ENCODE results near the gene KLF8. TPM values are rescaled to one million over a fixed set of nuclear protein-coding genes. Genes with fewer than 3 reads are reported as not detected.

The KLF8 gene
- total and polyA plus RNA-seq, 9 donors, result 9.5 to 25.1 (median 13.6) TPM

DNA sequence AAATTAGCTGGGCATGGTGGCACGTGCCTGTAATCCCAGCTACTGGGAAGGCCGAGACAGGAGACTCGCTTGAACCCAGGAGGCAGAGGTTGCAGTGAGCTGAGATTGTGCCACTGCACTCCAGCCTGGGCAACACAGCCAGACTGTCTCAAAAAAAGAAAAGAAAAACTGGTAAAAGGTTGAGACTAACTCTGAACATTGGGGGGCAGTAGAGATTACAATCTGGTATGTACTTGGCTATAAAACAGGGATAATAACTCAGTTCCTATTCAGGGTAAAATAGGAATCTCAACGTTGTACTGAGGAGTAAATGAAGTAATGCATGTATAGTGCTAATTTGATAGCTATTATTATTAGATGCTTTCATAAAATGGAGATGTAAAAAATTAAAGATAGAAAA, 12.5 kb upstream of the KLF8 start:
- Histone ChIP-seq H3K4me1 (ENCODE audit: insufficient read depth) (no peaks in the 10 kb centered on the region), H3K9me3 (no peaks in the 10 kb centered on the region), H3K4me3 (no peak overlapping the region), H3K27me3 (no peaks in the 10 kb centered on the region), H3K27ac (peak overlapping the region in 1 of 2 donors; percentile 32), H3K36me3 (no peaks in the 10 kb centered on the region)
- intact Hi-C loops (cut with DNase I), result no loop called here
- WGBS, 3 donors, result 32 to 56% (median 47%) methylated on average over 4 of the region's 4 CpGs
- TF ChIP-seq, protein P1, sequence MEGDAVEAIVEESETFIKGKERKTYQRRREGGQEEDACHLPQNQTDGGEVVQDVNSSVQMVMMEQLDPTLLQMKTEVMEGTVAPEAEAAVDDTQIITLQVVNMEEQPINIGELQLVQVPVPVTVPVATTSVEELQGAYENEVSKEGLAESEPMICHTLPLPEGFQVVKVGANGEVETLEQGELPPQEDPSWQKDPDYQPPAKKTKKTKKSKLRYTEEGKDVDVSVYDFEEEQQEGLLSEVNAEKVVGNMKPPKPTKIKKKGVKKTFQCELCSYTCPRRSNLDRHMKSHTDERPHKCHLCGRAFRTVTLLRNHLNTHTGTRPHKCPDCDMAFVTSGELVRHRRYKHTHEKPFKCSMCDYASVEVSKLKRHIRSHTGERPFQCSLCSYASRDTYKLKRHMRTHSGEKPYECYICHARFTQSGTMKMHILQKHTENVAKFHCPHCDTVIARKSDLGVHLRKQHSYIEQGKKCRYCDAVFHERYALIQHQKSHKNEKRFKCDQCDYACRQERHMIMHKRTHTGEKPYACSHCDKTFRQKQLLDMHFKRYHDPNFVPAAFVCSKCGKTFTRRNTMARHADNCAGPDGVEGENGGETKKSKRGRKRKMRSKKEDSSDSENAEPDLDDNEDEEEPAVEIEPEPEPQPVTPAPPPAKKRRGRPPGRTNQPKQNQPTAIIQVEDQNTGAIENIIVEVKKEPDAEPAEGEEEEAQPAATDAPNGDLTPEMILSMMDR (IDR thresholded peaks at IDR 0.05), result no peak
- TF ChIP-seq POLR2A (IDR thresholded peaks at IDR 0.05) (no peak), EP300 (IDR thresholded peaks at IDR 0.05) (no peak)
- no peak for DNase-seq

DNA sequence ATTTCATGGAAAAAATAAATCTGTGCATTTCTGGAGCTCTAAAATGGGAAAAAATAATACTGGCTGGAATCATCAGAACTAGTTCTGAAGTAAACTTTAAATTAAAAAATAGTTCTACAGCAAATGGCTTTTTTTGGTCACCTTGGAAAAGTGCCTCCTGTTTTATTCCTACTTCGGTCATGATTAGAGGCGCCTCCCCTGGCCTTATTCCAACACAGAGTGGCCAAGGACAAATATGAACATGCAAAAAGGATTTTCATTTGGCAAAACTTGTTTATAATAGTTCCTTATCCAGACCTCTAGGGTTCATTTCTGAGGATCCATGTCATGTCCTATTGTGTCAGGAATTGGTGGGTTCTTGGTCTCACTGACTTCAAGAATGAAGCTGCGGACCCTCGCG, 11.1 kb upstream of the KLF8 start:
- no peaks in the 10 kb centered on the region for H3K27me3 ChIP-seq
- WGBS, 3 donors, result 40 to 58% (median 46%) methylated on average over 5 of the region's 5 CpGs
- no peaks in the 10 kb centered on the region for H3K4me1 ChIP-seq (ENCODE audit: insufficient read depth)
- peak in 1 of 5 donors; percentile 36 for DNase-seq
- intact Hi-C loops (cut with DNase I), result no loop called here
- no peak overlapping the region for H3K27ac ChIP-seq
- no peak overlapping the region for H3K4me3 ChIP-seq
- no peaks in the 10 kb centered on the region for H3K9me3 ChIP-seq
- H3K36me3 ChIP-seq, result no peaks in the 10 kb centered on the region
- TF ChIP-seq POLR2A (IDR thresholded peaks at IDR 0.05), result no peak

DNA sequence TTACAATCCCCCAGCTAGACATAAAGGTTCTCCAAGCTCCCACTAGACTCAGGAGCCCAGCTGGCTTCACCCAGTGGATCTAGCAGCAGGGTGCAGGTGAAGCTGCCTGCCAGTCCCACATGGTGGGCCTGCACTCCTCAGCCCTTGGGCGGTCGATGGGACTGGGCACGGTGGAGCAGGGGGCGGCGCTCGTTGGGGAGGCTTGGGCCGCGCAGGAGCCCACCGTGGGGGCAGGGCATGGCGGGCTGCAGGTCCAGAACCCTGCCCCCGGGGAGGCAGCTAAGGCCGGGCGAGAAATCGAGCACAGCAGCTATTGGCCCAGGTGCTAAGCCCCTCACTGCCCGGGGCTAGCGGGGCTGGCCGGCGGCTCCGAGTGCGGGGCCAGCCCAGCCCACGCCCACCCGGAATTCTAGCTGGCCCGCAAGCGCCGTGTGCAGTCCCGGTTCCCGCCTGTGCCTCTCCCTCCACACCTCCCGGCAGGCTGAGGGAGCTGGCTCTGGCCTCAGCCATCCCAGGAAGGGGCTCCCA, 9.6 kb upstream of the KLF8 start:
- WGBS, 3 donors, result 89 to 91% (median 90%) methylated on average over 27 to 28 of the region's 28 CpGs

DNA sequence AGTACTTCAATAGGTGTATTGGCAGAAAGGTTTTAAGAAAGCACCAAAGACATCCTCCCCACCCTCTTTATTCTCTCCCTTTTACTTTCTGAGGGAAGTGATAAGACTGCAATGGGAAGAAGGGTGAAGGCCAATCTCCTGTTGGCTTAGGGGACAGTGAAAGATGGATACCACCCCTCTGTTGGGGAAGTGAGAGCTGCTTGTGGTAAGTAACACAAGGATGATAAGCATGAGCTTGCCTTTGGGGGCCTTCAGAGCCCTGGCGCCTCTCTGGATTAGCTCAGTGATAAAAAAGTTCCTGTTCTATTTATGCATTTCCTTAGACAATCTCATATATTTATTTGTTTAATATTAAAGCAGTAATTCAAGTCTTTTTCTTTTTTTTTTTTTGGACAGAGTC, 5.2 kb upstream of the KLF8 start:
- H3K9me3 ChIP-seq, result no peaks in the 10 kb centered on the region
- TF ChIP-seq EP300 (IDR thresholded peaks at IDR 0.05) (no peak), POLR2A (IDR thresholded peaks at IDR 0.05) (no peak)
- TF ChIP-seq, protein P1 (IDR thresholded peaks at IDR 0.05), result no peak

More for the DNA sequence above, 9.6 kb upstream of the KLF8 start:
- no peak overlapping the region for H3K27ac ChIP-seq
- H3K9me3 ChIP-seq, result no peaks in the 10 kb centered on the region
- no peaks in the 10 kb centered on the region for H3K4me1 ChIP-seq (ENCODE audit: insufficient read depth)
- no peak for DNase-seq
- TF ChIP-seq, protein P1 (IDR thresholded peaks at IDR 0.05), result no peak
- TF ChIP-seq POLR2A (IDR thresholded peaks at IDR 0.05) (no peak), EP300 (IDR thresholded peaks at IDR 0.05) (no peak)
- no peaks in the 10 kb centered on the region for H3K36me3 ChIP-seq
- intact Hi-C loops (cut with DNase I), result no loop called here
- H3K27me3 ChIP-seq, result no peaks in the 10 kb centered on the region
- H3K4me3 ChIP-seq, result no peak overlapping the region

DNA sequence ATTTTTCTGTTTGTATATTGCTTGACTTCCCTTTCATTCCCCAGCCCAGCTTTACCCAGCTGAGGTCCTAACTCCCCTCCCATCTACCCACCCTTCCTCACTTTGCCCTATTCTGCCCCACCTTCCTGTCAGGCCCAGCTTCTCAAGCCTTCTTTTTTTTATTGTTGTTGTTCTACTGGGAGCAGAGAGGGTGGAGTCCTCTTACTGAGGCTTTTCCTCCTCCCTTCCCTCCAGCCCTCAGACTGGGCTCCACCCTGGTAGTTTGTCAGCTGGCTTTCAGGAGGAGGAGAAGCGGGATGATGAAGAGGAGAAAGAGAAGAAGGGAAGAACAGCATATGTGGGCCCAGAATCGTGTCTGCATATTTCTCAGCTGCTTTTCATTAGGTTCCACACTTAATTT, 3.2 kb upstream of the KLF8 start:
- TF ChIP-seq, protein P1 (IDR thresholded peaks at IDR 0.05), result no peak
- no peak for TF ChIP-seq EP300 (IDR thresholded peaks at IDR 0.05)
- TF ChIP-seq POLR2A (IDR thresholded peaks at IDR 0.05), result no peak
- DNase-seq, result no peak
- H3K36me3 ChIP-seq, result no peaks in the 10 kb centered on the region
- no peaks in the 10 kb centered on the region for H3K27me3 ChIP-seq
- intact Hi-C loops (cut with DNase I), result no loop called here
- no peaks in the 10 kb centered on the region for H3K4me1 ChIP-seq (ENCODE audit: insufficient read depth)
- no peak overlapping the region for H3K4me3 ChIP-seq
- WGBS, 3 donors, result 15 to 45% (median 26%) methylated on average over 2 of the region's 2 CpGs
- no peak overlapping the region for H3K27ac ChIP-seq
- no peaks in the 10 kb centered on the region for H3K9me3 ChIP-seq

More for the DNA sequence above, 5.2 kb upstream of the KLF8 start:
- Histone ChIP-seq H3K4me1 (ENCODE audit: insufficient read depth) (no peaks in the 10 kb centered on the region), H3K4me3 (no peak overlapping the region), H3K36me3 (no peaks in the 10 kb centered on the region), H3K27ac (no peak overlapping the region), H3K27me3 (no peaks in the 10 kb centered on the region)
- 60 to 63% (median 63%) methylated on average over 1 of the region's 1 CpG for WGBS, 3 donors
- intact Hi-C loops (cut with DNase I), result no loop called here
- DNase-seq, result no peak

All from ovary (tissue), 9 donors.